WERI-Rb-1 (cell line): Measurements from ENCODE around the gene HBB.
A peak's percentile ranks its signal among the peaks of the same experiment; 100 is the strongest.

Experiments used
- DNase-seq: peaks from one replicate; pipeline ENCODE4 v3.0.0-alpha.2; 2020
- H3K27ac ChIP-seq: fragments of 250-450 bp; sonication (Bioruptor Pico); 2 replicates; pipeline ENCODE4 v1.5.1; 2020; ENCODE audit warnings: mild to moderate bottlenecking, moderate library complexity
- H3K27me3 ChIP-seq: fragments of 250-450 bp; sonication (Bioruptor Pico); 2 replicates; pipeline ENCODE4 v1.5.1; 2021; ENCODE audit warnings: mild to moderate bottlenecking, low read depth, moderate library complexity; ENCODE audit not compliant: insufficient read depth, severe bottlenecking
- H3K36me3 ChIP-seq: fragments of 250-450 bp; sonication (Bioruptor Pico); 2 replicates; pipeline ENCODE4 v1.5.1; 2020; ENCODE audit warnings: mild to moderate bottlenecking, moderate library complexity
- H3K4me3 ChIP-seq: 2 replicates; pipeline ENCODE4 v1.5.1; 2011; ENCODE audit warnings: low read depth, mild to moderate bottlenecking, control low read depth, low read length
- H3K9me3 ChIP-seq: fragments of 250-450 bp; sonication (Bioruptor Pico); 2 replicates; pipeline ENCODE4 v1.5.1; 2021; ENCODE audit warnings: mild to moderate bottlenecking, moderate library complexity; ENCODE audit not compliant: severe bottlenecking
- TF ChIP-seq, protein P1 (sequence below): IDR thresholded peaks from 2 replicates; pipeline ENCODE4 v1.5.1; 2011; ENCODE audit warnings: low read depth, mild to moderate bottlenecking, control low read depth, inconsistent platforms, low read length

Gene HBB

DNA sequence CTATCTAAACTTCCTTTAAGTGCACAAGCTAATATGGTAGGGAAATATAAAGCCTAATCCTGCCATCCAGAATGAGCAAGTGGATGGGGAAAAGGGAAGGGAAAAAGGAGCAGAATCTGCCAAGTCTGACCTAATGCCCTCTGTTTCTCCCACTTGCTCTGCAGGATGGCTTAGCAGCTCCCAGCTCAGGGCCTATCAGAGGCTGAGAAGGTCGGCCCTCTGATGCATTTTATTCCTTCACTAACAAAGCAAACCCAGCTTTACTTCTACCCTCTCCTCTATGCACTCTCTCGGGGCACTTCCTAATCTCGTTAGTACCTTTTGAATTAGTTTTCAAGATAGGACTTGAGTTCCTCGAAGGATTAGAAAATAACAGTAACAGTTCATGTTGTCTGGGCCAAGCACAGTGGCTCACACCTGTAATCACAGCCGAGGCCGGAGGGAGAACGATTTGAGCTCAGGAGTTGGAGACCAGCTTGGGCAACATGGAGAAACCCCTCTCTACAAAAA lies 16.4 kb downstream of the HBB start:
- H3K4me3 ChIP-seq = no peak overlapping the region
- H3K36me3 ChIP-seq = no peaks in the 10 kb centered on the region
- H3K27ac ChIP-seq = no peak overlapping the region
- no peaks in the 10 kb centered on the region for H3K9me3 ChIP-seq
- DNase-seq = no peak
- H3K27me3 ChIP-seq = peaks cover 45% of the 10 kb centered on the region
- TF ChIP-seq, protein P1, sequence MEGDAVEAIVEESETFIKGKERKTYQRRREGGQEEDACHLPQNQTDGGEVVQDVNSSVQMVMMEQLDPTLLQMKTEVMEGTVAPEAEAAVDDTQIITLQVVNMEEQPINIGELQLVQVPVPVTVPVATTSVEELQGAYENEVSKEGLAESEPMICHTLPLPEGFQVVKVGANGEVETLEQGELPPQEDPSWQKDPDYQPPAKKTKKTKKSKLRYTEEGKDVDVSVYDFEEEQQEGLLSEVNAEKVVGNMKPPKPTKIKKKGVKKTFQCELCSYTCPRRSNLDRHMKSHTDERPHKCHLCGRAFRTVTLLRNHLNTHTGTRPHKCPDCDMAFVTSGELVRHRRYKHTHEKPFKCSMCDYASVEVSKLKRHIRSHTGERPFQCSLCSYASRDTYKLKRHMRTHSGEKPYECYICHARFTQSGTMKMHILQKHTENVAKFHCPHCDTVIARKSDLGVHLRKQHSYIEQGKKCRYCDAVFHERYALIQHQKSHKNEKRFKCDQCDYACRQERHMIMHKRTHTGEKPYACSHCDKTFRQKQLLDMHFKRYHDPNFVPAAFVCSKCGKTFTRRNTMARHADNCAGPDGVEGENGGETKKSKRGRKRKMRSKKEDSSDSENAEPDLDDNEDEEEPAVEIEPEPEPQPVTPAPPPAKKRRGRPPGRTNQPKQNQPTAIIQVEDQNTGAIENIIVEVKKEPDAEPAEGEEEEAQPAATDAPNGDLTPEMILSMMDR = no peak

DNA sequence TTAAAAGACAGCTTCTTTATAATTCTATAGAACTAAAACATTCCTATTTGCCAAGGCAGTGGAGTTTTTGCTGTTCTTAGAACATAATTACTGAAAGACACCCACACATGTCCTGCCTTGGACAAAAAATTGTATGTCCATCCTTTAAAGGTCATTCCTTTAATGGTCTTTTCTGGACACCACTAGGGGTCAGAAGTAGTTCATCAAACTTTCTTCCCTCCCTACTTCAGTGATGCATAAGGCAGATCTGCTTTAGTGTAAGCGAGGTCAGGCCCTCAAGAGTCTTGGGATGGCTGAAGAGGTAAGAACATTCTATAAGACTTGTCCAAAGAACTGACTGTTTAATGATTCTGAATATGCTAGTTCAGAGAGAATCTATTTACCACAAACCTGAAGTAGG lies 22.1 kb downstream of the HBB start:
- TF ChIP-seq, protein P1 = peak; percentile 38; the same call in 1 of the 2 replicates
- Histone ChIP-seq H3K27ac (no peak overlapping the region), H3K27me3 (peaks cover 41% of the 10 kb centered on the region), H3K4me3 (no peak overlapping the region), H3K36me3 (no peaks in the 10 kb centered on the region), H3K9me3 (no peaks in the 10 kb centered on the region)
- DNase-seq = peak; percentile 6

DNA sequence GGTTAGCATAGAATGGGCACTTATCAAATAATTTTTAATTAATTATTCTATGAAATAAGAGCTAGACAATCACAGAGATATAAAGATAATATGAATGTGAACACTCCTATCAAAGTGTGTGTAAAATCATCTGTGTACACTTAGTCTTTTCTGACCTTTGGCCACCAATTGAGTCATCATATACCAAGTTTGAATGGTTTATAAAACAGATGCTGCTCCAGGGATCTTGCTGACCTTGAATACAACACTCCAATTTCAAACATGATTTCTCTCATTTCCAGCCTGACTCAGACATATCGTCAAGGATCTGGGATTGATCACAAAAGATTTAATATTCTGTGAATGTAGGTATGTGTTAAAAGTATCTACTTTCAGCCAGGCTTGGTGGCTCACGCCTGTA lies 23.5 kb downstream of the HBB start:
- Histone ChIP-seq H3K27ac (no peak overlapping the region), H3K36me3 (no peaks in the 10 kb centered on the region), H3K4me3 (no peak overlapping the region), H3K9me3 (no peaks in the 10 kb centered on the region), H3K27me3 (peaks cover 51% of the 10 kb centered on the region)
- TF ChIP-seq, protein P1 = no peak
- DNase-seq = no peak

DNA sequence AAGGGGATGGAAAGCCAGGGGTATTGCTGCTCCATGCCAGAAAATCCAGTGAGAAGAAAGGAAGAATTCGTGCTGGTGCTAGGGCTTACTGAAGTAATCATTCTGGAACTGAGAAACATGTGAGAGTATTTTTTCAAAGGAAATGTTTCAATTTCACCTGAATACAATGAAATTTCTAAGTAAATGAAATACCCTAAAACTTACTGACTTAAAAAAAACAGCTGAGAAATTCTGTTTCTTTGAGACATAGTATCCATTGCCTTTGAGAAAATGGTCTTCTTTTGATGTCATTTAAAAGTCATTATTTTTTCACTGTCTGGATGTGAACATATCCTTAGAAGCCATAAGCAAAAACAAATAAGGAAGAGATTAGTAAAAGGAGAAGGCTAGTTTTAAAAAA lies 26.3 kb downstream of the HBB start, which contains the start of gene OR51V1:
Gene OR51V1, minus strand, starts transcription at position 101 of the 400 bp plus-strand sequence. Its CDS starts 0 bp downstream, at position 101.
- TF ChIP-seq, protein P1 = no peak
- Histone ChIP-seq H3K27ac (no peak within 1 kb of the TSS), H3K36me3 (no peaks in the 10 kb centered on the region), H3K4me3 (no peak within 1 kb of the TSS), H3K27me3 (peaks cover 55% of the 10 kb centered on the region), H3K9me3 (no peaks in the 10 kb centered on the region)
- DNase-seq = no peak

DNA sequence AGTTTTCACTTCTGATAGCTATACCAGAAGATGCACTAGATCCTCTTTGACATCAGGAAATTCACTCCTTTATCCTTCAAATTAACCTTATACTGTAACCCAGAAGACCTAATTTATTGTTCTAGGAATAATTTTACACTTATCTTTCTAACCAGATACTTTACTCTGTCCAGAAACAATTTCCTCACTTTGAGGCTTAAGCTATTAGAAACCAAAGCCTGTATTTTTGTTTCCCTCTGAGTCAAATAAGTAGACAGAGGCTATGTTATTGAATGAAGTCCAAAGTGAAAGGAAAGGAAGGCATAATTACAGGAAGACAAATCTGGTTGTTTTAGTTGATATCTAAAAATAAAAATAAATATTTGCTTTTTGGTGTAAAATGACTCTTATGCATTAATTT lies 28.6 kb downstream of the HBB start:
- H3K36me3 ChIP-seq = no peaks in the 10 kb centered on the region
- no peak for DNase-seq
- H3K4me3 ChIP-seq = no peak overlapping the region
- H3K27me3 ChIP-seq = peaks cover 52% of the 10 kb centered on the region
- TF ChIP-seq, protein P1 = no peak
- no peak overlapping the region for H3K27ac ChIP-seq
- H3K9me3 ChIP-seq = no peaks in the 10 kb centered on the region

DNA sequence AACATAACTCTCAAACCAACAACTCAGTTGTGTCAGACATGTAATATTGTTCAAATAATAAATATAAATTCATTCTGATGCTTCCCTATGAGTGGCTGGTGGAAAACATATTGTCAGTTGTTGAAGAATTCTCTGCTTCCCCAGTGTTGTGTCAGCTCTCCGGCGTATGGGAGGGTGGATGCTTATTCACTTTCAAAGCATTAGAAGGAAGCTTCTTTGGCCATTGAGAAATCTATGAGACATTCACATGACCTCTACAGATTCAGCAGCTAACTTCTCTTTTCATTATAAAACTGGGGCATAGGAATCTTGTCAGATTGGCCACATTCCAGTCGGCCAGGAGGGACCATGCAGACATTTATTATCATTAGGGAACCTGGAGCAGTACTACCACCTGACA lies 29.3 kb downstream of the HBB start:
- no peak for DNase-seq
- no peaks in the 10 kb centered on the region for H3K9me3 ChIP-seq
- TF ChIP-seq, protein P1 = no peak
- H3K36me3 ChIP-seq = no peaks in the 10 kb centered on the region
- no peak overlapping the region for H3K4me3 ChIP-seq
- peaks cover 47% of the 10 kb centered on the region for H3K27me3 ChIP-seq
- no peak overlapping the region for H3K27ac ChIP-seq
